Measurements from ENCODE around the gene TMEM163.

TMEM163 gene

DNA sequence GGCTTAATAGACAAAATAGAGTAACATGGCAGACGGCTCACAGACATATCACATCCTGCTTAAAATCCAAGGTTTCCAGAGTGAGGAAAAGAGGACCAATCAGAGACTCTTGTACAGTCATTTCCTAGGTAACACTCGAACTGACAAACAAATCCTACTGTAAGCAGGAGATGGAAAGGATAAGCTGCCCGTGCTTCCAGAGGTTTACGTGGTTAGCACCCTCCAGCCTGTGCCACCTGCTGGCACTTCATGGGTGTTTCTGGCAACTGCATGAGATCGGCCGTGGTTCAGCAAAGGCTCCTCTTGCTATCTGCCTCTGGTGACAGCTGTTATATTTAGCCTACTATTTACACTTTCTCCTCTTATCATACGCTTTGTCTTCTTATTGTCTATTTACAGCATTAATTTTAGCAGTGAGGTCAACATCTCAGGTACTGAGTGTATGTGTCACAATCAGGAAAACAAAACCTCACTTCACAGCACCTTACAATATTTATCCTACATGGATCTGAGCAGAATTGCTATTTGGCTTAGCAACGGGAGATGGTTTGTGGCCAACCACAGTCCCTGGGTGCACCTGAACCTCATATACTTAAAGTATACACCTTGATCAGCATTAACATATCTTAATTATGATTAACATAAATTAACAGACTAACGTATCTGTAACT, 226.9 kb downstream of the TMEM163 start:
- DNase-seq (ENCODE audit: low read depth) = no peak

DNA sequence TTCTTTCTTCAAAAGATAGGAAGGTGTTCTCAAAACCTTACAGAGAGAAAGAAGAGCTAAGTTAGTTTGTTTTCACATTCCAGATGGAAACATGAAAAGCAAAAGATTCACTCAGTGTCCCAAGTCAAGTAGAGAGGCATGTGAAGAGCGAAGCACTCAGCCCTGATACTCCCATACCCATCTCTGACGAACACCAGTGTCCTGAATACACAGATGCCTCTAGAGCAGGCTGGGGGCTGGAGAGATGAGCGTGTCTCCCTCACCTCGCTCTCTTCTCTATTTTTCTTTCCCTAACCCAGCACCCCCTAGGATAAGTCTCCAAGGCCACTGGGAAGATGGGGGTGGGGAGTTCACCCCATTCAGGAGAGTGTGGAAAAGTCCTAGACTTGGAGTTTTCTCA, 227.8 kb downstream of the TMEM163 start:
- H3K4me3 ChIP-seq (replicated peaks; ENCODE audit: low read depth, low read length) = no peak overlapping the region
- DNase-seq (ENCODE audit: low read depth) = no peak
- TF ChIP-seq, protein P1, sequence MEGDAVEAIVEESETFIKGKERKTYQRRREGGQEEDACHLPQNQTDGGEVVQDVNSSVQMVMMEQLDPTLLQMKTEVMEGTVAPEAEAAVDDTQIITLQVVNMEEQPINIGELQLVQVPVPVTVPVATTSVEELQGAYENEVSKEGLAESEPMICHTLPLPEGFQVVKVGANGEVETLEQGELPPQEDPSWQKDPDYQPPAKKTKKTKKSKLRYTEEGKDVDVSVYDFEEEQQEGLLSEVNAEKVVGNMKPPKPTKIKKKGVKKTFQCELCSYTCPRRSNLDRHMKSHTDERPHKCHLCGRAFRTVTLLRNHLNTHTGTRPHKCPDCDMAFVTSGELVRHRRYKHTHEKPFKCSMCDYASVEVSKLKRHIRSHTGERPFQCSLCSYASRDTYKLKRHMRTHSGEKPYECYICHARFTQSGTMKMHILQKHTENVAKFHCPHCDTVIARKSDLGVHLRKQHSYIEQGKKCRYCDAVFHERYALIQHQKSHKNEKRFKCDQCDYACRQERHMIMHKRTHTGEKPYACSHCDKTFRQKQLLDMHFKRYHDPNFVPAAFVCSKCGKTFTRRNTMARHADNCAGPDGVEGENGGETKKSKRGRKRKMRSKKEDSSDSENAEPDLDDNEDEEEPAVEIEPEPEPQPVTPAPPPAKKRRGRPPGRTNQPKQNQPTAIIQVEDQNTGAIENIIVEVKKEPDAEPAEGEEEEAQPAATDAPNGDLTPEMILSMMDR (IDR thresholded peaks at IDR 0.05; ENCODE audit: low read length, missing control alignments) = no peak

More for the DNA sequence above, 226.9 kb downstream of the TMEM163 start:
- TF ChIP-seq, protein P1 (IDR thresholded peaks at IDR 0.05; ENCODE audit: low read length, missing control alignments) = no peak
- no peak overlapping the region for H3K4me3 ChIP-seq (replicated peaks; ENCODE audit: low read depth, low read length)

DNA sequence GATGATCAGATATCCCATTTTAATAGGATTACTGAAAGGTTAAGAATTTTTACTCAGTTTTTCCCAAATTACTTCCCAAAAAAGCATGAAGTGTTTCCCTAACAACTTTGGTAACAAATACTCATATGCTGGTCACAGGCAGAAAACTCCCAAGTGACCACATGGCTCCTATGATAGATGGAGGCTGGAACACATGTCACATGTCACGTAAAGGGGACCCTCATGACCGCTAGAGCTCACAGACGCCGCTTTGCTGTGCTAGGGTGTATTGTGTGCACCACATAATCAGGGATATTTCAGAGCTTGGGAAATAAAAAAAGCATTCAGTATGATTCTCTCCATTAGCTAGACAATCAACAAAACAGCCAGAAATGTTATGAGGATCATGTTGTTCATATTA, 228.2 kb downstream of the TMEM163 start:
- no peak overlapping the region for H3K4me3 ChIP-seq (replicated peaks; ENCODE audit: low read depth, low read length)
- TF ChIP-seq, protein P1 (IDR thresholded peaks at IDR 0.05; ENCODE audit: low read length, missing control alignments) = no peak
- no peak for DNase-seq (ENCODE audit: low read depth)

DNA sequence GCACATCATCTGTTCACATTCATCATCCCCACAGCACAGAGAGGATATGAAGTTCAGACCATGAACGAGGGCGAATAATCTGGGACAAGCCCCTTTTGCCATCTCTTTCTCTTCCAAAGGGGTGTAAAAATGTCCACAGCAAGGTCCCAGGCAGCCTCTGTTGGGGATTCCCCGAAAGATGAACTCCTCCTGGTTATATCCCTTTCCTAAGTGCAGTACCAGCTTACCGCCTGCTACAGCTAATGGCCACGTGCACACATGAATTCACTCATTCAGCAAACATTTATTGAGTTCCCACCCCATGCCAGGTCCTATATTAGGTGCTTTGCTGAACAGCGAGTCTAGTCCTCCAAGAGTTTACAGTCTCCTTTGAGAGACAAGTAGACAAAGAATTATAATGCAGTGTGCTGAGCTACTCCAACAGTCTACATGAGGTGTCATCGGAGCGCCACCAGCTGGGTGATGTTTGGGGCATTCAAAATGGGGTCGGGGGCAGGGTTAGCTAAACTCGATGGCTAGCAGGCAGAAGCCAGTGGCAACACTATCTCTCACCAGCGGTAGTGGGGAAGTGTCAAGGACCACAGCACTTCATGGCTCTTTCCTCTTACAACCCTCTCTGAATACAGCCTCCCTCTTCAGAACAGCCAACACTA, 228.9 kb downstream of the TMEM163 start:
- TF ChIP-seq, protein P1 (IDR thresholded peaks at IDR 0.05; ENCODE audit: low read length, missing control alignments) = no peak
- no peak overlapping the region for H3K4me3 ChIP-seq (replicated peaks; ENCODE audit: low read depth, low read length)
- no peak for DNase-seq (ENCODE audit: low read depth)

DNA sequence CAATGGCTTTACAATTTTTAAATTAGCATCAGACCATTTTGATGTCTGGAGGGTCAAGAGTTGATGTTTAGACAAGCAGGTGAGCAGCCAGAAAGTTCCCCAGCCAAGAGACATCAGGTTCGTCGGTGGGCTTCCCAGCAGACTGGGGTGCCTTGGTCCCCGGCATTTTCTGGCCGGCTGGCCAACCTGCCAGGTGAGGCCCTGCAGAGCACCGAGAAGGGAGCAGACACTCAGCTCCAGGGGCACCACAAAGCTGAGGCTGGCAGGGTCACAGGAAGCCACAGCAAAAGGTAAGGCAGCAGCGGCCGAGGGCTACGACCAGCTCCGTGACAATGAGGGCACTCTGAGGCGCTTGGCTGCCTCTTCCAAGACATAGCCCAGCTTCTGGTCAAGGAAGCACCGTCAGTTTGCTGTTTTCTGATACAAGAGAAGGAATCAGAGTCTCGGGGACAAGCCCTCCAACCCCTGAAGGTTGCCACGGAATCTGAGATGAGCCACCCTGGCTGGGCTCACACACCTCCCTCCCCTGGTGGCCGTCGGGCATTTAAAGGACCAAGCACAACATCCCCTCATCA, 235.9 kb downstream of the TMEM163 start:
- TF ChIP-seq, protein P1 (IDR thresholded peaks at IDR 0.05; ENCODE audit: low read length, missing control alignments) = no peak
- no peak for DNase-seq (ENCODE audit: low read depth)
- no peak overlapping the region for H3K4me3 ChIP-seq (replicated peaks; ENCODE audit: low read depth, low read length)

DNA sequence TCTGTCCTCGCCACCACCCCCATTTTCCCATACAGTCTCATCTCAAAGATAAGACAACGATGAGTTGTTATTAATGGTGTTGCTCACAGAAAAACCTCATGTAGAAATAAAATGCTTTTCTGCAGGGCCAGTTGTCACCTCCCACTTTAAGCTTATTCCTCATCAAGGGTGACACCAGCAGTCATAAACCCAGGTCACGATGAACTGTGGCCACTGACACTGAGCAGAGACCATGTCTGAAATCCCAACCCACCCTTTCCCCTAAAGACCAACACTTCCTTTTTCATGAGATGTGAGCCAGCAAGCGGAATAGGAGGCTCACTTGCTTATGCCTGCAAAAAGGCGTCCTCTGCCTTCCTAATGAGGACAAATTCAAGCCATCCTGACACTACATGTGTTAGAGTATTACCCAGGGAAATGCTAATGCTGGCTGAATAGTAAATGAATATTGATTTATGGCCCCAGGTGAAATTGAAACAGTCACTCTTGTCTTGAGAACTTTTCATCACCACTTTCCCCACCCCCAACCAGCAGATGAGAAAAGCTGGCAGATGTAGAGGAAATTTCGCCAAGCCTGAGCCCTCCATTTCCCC, 236.6 kb downstream of the TMEM163 start:
- DNase-seq (ENCODE audit: low read depth) = no peak
- TF ChIP-seq, protein P1 (IDR thresholded peaks at IDR 0.05; ENCODE audit: low read length, missing control alignments) = no peak
- no peak overlapping the region for H3K4me3 ChIP-seq (replicated peaks; ENCODE audit: low read depth, low read length)
